Fibroblast of skin of right quadriceps (primary cell): ENCODE measurements around the gene CYTH3.

Experiments used
- DNase-seq: peaks from one replicate; pipeline ENCODE4 v3.0.0-alpha.2; 2013

Gene CYTH3

GRCh38 chr7:6146666-6147065 lies 125.8 kb downstream of the CYTH3 start:
- no peak for DNase-seq

GRCh38 chr7:6143997-6144396 lies 128.4 kb downstream of the CYTH3 start:
- no peak for DNase-seq

- DNase-seq, result no peak
These were observed 129.5 kb downstream of the CYTH3 start for GRCh38 chr7:6142871-6143380.

GRCh38 chr7:6139189-6139996 lies 133.0 kb downstream of the CYTH3 start:
- no peak for DNase-seq

GRCh38 chr7:6136475-6136874 lies 135.9 kb downstream of the CYTH3 start:
- DNase-seq, result no peak

GRCh38 chr7:6133249-6133648 lies 139.2 kb downstream of the CYTH3 start:
- no peak for DNase-seq

- no peak for DNase-seq
These were observed 142.3 kb downstream of the CYTH3 start for GRCh38 chr7:6130007-6130587.

GRCh38 chr7:6128205-6128604 lies 144.2 kb downstream of the CYTH3 start:
- DNase-seq, result no peak

GRCh38 chr7:6127110-6127490 lies 145.3 kb downstream of the CYTH3 start:
- DNase-seq, result no peak

- no peak for DNase-seq
These were observed 148.6 kb downstream of the CYTH3 start for GRCh38 chr7:6123843-6124242.

GRCh38 chr7:6121141-6121540 lies 151.3 kb downstream of the CYTH3 start:
- DNase-seq, result peak; percentile 24

- DNase-seq, result no peak
These were observed 154.9 kb downstream of the CYTH3 start for GRCh38 chr7:6117533-6117932.

GRCh38 chr7:6116211-6116610 lies 156.2 kb downstream of the CYTH3 start:
- peak; percentile 51 for DNase-seq
